SK-MEL-5 (cell line): Measurements from ENCODE around the gene SLC12A4. TPM values are rescaled to one million over a fixed set of nuclear protein-coding genes. Genes with fewer than 3 reads are reported as not detected.

Experiments
- small RNA-seq, 2 experiments: library from RNA; depleted of rRNA; stranded (forward); fragments of <200 nt; gene quantifications; one replicate each; pipeline ENCODE3, GENCODE V24; 2014
- total RNA-seq: library from RNA; depleted of rRNA; stranded (reverse); fragments of >200 nt; shearing (Covaris generic); gene quantifications from 2 replicates; pipeline ENCODE4 v1.2.3, GENCODE V29; 2014; rRNA removed

Gene SLC12A4
- total RNA-seq, 1 experiment from 2014 or later, result 10.3 TPM

Small RNAs within 50 kb of the gene (small RNA-seq; reads per million reads assigned to genes)
- gene RNU6-359P, result 0 reads per million in 2 experiments

Other genes with a start within 250 kb of the SLC12A4 start
- 10.5 and 13.4 TPM in 2 replicates for gene GFOD2, start 249.3 kb downstream of the SLC12A4 start, total RNA-seq
- 7.4 and 8.3 TPM in 2 replicates for gene RANBP10, start 162.1 kb downstream of the SLC12A4 start, total RNA-seq
- 0.26 and 0.35 TPM in 2 replicates for gene TSNAXIP1, start 161.7 kb downstream of the SLC12A4 start, total RNA-seq
- gene THAP11, start 126.3 kb downstream of the SLC12A4 start, total RNA-seq, result 33.3 and 37.8 TPM in 2 replicates
- gene NUTF2, start 121.7 kb downstream of the SLC12A4 start, total RNA-seq, result 67.0 and 76.6 TPM in 2 replicates
- gene CENPT, start 120.9 kb downstream of the SLC12A4 start, total RNA-seq, result 10.2 and 11.0 TPM in 2 replicates
- gene EDC4, start 95.6 kb downstream of the SLC12A4 start, total RNA-seq, result 22.8 and 26.3 TPM in 2 replicates
- not detected in 2 replicates for gene NRN1L, start 83.8 kb downstream of the SLC12A4 start, total RNA-seq
- 7.8 and 9.2 TPM in 2 replicates for gene PSKH1, start 75.4 kb downstream of the SLC12A4 start, total RNA-seq
- 0.67 and 2.6 TPM in 2 replicates for gene CTRL, start 36.8 kb downstream of the SLC12A4 start, total RNA-seq
- gene PSMB10, start 31.8 kb downstream of the SLC12A4 start, total RNA-seq, result 22.4 and 24.0 TPM in 2 replicates
- 0.63 and 1.8 TPM in 2 replicates for gene LCAT, start 24.5 kb downstream of the SLC12A4 start, total RNA-seq
- not detected in 2 replicates for gene DPEP3, start 11.9 kb upstream of the SLC12A4 start, total RNA-seq
- gene DPEP2, start 30.8 kb upstream of the SLC12A4 start, total RNA-seq, result not detected in 2 replicates
- gene DPEP2NB, start 47.3 kb upstream of the SLC12A4 start, total RNA-seq, result not detected in 2 replicates
- gene DDX28, start 54.6 kb upstream of the SLC12A4 start, total RNA-seq, result 19.6 and 24.3 TPM in 2 replicates
- 18.5 and 18.6 TPM in 2 replicates for gene DUS2, start 54.6 kb upstream of the SLC12A4 start, total RNA-seq
- gene NFATC3, start 116.7 kb upstream of the SLC12A4 start, total RNA-seq, result 13.8 and 16.6 TPM in 2 replicates